ENCODE data around the gene POU4F3. TPM values are rescaled to one million over a fixed set of nuclear protein-coding genes. Genes with fewer than 3 reads are reported as not detected.

Gene POU4F3
- total RNA-seq, 1 experiment from 2014 or later = 0.15 TPM

- H3K4me2 ChIP-seq (ENCODE audit: low read length) = no peak overlapping the region
- ChIA-PET POLR2A (no interaction called here), CTCF (no interaction called here), RAD21 (ENCODE audit: low non-redundant PET in 1 of 2, low total read pairs in 2 of 2, uncharacterized antibody in 2 of 2, unreplicated experiment in 2 of 2) (no interaction called here)
- intact Hi-C loops (cut with micrococcal nuclease) = no loop called here
- H3K79me2 ChIP-seq (ENCODE audit: insufficient read depth, low read length) = no peaks in the 10 kb centered on the region
- H3K27me3 ChIP-seq (ENCODE audit: insufficient read depth, low read length) = no peaks in the 10 kb centered on the region; the same call in 1 of the 2 replicates
- H3K9me3 ChIP-seq (ENCODE audit: control insufficient read depth in 1 of 2, insufficient read depth in 1 of 2, low read depth in 1 of 2, low read length in 2 of 2) = no peaks in the 10 kb centered on the region
- H3K4me3 ChIP-seq (replicated peaks in 1 of 2; ENCODE audit: low read depth in 1 of 2, low read length in 2 of 2) = no peak overlapping the region
- no peaks in the 10 kb centered on the region for H3K9me2 ChIP-seq (ENCODE audit: insufficient read depth)
- H3K4me1 ChIP-seq (ENCODE audit: control insufficient read depth in 1 of 2, insufficient read depth in 2 of 2, low read length in 2 of 2) = no peaks in the 10 kb centered on the region
- no peak overlapping the region for H3K9ac ChIP-seq (ENCODE audit: low read length)
- H4K20me1 ChIP-seq (ENCODE audit: insufficient read depth) = no peaks in the 10 kb centered on the region
- ATAC-seq (no peak), DNase-seq (ENCODE audit: low read depth, low spot score) (no peak)
- no peak overlapping the region for H2AFZ ChIP-seq (ENCODE audit: low read depth, low read length, poor library complexity, severe bottlenecking)
- BruUV-seq (replicated peaks) = no TSS peak
- no peak overlapping the region for H3K27ac ChIP-seq (ENCODE audit: low read depth, low read length)
- H3K36me3 ChIP-seq (ENCODE audit: control insufficient read depth in 1 of 2, insufficient read depth in 2 of 2, low read length in 2 of 2) = no peaks in the 10 kb centered on the region
- TF ChIP-seq CEBPB (IDR thresholded peaks at IDR 0.05; ENCODE audit: low read depth) (no peak), FOSL1 (IDR thresholded peaks at IDR 0.05; ENCODE audit: low read depth) (no peak), EZH2phosphoT487 (IDR thresholded peaks at IDR 0.05; ENCODE audit: borderline replicate concordance) (no peak), MAX (IDR thresholded peaks at IDR 0.05) (no peak), RAD21 (IDR thresholded peaks at IDR 0.05; ENCODE audit: low read depth) (no peak), SIN3A (IDR thresholded peaks at IDR 0.05; ENCODE audit: low read depth) (no peak), ZNF274 (IDR thresholded peaks at IDR 0.05; ENCODE audit: low read depth, low read length) (no peak), EGR1 (IDR thresholded peaks at IDR 0.05; ENCODE audit: low read depth) (no peak), EZH2 (IDR thresholded peaks at IDR 0.05) (no peak), JUND (IDR thresholded peaks at IDR 0.05) (no peak), ZFX (IDR thresholded peaks at IDR 0.05) (no peak), SRF (IDR thresholded peaks at IDR 0.05; ENCODE audit: low read depth) (no peak)
Measured at GRCh38 chr5:146345578-146346366, 7.1 kb downstream of the POU4F3 start.

GRCh38 chr5:146357126-146357525 lies 18.5 kb downstream of the POU4F3 start:
- Histone ChIP-seq H3K79me2 (ENCODE audit: insufficient read depth, low read length) (no peaks in the 10 kb centered on the region), H3K27me3 (ENCODE audit: insufficient read depth, low read length) (no peaks in the 10 kb centered on the region), H3K4me3 (replicated peaks in 1 of 2; ENCODE audit: low read depth in 1 of 2, low read length in 2 of 2) (no peak overlapping the region), H3K9me2 (ENCODE audit: insufficient read depth) (no peaks in the 10 kb centered on the region), H4K20me1 (ENCODE audit: insufficient read depth) (no peaks in the 10 kb centered on the region), H3K27ac (ENCODE audit: low read depth, low read length) (no peak overlapping the region), H2AFZ (ENCODE audit: low read depth, low read length, poor library complexity, severe bottlenecking) (no peak overlapping the region), H3K36me3 (ENCODE audit: control insufficient read depth in 1 of 2, insufficient read depth in 2 of 2, low read length in 2 of 2) (no peaks in the 10 kb centered on the region), H3K9ac (ENCODE audit: low read length) (no peak overlapping the region), H3K4me1 (ENCODE audit: control insufficient read depth in 1 of 2, insufficient read depth in 2 of 2, low read length in 2 of 2) (peaks cover 0 to 2% of the 10 kb centered on the region in 2 experiments; a peak in 3 of 4 replicates), H3K9me3 (ENCODE audit: control insufficient read depth in 1 of 2, insufficient read depth in 1 of 2, low read depth in 1 of 2, low read length in 2 of 2) (no peaks in the 10 kb centered on the region), H3K4me2 (ENCODE audit: low read length) (no peak overlapping the region)
- BruUV-seq (replicated peaks) = no TSS peak
- intact Hi-C loops (cut with micrococcal nuclease) = no loop called here
- ChIA-PET POLR2A (no interaction called here), CTCF (no interaction called here), RAD21 (ENCODE audit: low non-redundant PET in 1 of 2, low total read pairs in 2 of 2, uncharacterized antibody in 2 of 2, unreplicated experiment in 2 of 2) (no interaction called here)
- ATAC-seq (no peak), DNase-seq (ENCODE audit: low read depth, low spot score) (no peak)
- TF ChIP-seq EZH2phosphoT487 (IDR thresholded peaks at IDR 0.05; ENCODE audit: borderline replicate concordance) = no peak
- no peak for TF ChIP-seq POLR2A (IDR thresholded peaks at IDR 0.05; ENCODE audit: borderline replicate concordance, extremely low read depth, insufficient read depth, insufficient read length)
- TF ChIP-seq CEBPB (IDR thresholded peaks at IDR 0.05; ENCODE audit: low read depth) = no peak
- no peak for TF ChIP-seq SP1 (IDR thresholded peaks at IDR 0.05; ENCODE audit: low read depth)
- TF ChIP-seq ATF3 (IDR thresholded peaks at IDR 0.05) = no peak
- TF ChIP-seq SRF (IDR thresholded peaks at IDR 0.05; ENCODE audit: low read depth) = no peak
- TF ChIP-seq SIN3A (IDR thresholded peaks at IDR 0.05; ENCODE audit: low read depth) = no peak
- TF ChIP-seq RAD21 (IDR thresholded peaks at IDR 0.05; ENCODE audit: low read depth) = no peak
- no peak for TF ChIP-seq POLR2AphosphoS5 (IDR thresholded peaks at IDR 0.05; ENCODE audit: low read depth, low read length)
- TF ChIP-seq JUND (IDR thresholded peaks at IDR 0.05) = no peak
- TF ChIP-seq ZNF274 (IDR thresholded peaks at IDR 0.05; ENCODE audit: low read depth, low read length) = no peak
- TF ChIP-seq EGR1 (IDR thresholded peaks at IDR 0.05; ENCODE audit: low read depth) = no peak
- no peak for TF ChIP-seq REST (IDR thresholded peaks at IDR 0.05; ENCODE audit: low read depth)
